ENCODE measurements around the gene ADCY4.
"Not testable (repeated sequence)": the region's sequence is repeated elsewhere in the genome, so short reads cannot be mapped to it uniquely, and the experiment has no call there.

ADCY4 gene

DNA sequence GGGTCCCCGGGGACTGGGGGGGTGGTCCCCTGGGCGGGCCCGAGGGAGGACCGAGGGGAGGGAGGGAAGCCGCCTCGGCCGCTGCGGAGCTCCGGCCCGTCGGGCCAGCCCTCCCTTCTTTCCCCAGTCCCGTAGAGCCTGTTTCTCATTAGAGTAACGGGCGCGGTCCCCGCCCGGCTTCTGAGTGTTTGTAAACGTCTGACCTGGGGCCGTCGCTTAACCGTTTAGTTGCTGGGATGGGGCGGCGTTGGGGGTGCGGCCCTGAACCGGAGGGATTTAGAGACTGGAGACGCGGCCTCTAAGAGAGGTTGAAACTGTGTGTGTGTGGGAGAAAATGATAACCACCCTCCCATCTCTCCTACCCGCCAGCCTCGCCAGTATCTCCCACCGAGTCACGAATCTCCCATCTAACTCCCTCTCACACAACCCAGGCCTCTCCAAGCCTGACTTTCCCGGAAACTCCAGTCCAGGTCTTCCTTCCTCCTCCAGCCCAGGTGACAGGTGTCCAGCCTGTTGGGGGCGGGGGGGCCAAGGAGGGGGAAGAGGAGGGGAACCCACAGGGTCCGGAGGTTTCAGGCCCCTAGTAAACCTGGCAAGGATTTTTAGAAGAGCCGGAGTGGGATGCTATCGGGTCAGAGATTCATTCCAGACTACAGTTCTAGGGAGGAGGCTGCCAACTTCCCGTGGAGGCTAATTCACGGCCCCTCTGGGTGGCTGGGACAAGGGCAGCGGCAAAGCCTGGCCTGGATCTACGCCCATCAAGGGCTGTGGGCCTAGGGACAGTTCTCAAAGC, 32.0 kb upstream of the ADCY4 start:
- DNase-seq (ENCODE audit: low spot score): peak; percentile 83

DNA sequence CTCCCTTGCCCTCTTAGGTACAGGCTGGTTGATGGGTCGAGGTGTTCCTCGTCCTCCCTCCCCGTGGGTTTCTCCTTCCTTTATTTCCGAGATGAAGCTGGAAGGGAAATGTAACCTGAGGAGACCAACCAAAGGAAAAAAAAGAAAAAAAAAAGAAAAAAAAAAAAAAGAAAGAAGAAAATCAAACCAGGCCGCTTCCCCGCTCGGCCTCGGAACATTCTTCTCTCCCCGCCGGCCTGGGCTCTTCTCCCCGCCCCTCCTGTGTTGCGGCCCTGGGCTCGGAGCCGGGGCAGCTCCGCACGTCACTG, 31.5 kb upstream of the ADCY4 start:
- no peak for DNase-seq (ENCODE audit: low spot score)

- DNase-seq (ENCODE audit: low spot score): peak; percentile 64
Measured at GRCh38 chr14:24365600-24366412, 30.9 kb upstream of the ADCY4 start.

DNA sequence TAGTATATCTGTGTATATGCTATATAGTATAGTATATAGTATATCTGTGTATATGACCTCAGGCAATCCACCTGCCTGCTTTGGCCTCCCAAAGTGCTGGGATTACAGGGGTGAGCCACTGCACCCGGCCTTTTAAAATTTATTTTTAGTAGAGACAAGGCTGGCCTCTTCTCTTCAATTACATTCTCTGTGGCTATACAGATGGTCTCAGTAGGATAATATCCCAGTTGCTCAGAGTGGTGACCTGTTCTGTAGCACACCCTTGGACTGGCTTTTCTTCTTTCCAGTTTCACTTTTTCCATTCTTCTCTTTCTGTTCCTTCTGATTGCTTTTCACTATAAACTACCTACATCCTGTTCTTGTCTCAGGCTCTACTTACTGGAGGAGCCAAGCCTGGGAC, 30.0 kb upstream of the ADCY4 start:
- DNase-seq (ENCODE audit: low spot score): no peak

DNA sequence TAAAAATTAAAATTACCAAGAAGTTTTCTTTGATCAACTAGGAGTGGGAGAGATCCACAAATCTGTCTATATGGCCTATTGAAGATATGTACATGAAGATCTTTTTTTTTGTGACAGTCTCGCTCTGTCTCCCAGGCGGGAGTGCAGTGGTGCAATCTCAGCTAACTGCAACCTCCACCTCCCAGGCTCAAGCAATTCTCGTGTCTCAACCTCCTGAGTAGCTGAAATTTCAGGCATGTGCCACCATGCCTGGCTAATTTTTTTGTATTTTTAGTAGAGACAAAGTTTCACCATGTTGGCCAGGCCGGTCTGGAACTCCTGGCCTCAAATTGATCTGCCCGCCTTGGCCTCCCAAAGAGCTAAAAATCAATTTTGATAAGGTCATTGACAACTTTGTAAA, 28.5 kb upstream of the ADCY4 start:
- no peak for DNase-seq (ENCODE audit: low spot score)

- DNase-seq (ENCODE audit: low spot score): no peak
Measured at GRCh38 chr14:24362241-24362960, 27.5 kb upstream of the ADCY4 start.

- DNase-seq (ENCODE audit: low spot score): no peak
Measured at GRCh38 chr14:24361326-24361725, 26.5 kb upstream of the ADCY4 start.

- DNase-seq (ENCODE audit: low spot score): no peak
Measured at GRCh38 chr14:24360281-24360680, 25.4 kb upstream of the ADCY4 start.

- no peak for DNase-seq (ENCODE audit: low spot score)
Measured at GRCh38 chr14:24356208-24356607, 21.3 kb upstream of the ADCY4 start.

DNA sequence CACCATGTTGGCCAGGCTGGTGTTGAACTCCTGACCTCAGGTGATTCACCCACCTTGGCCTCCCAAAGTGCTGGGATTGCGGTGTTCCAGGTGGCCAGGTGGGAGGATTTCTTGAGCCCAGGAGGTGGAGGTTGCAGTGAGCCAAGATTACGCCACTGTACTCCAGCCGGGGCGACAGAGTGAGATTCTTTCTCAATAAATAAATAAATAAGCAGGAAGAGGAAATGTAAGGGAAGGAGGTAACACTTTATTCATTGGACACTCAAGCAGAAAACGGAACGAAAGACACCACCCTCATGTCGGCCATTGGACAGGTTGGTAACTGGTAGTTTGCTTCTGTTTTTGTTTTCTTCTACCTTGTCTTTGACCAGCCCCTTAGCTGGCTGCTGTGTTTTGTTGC, 20.1 kb upstream of the ADCY4 start:
- DNase-seq (ENCODE audit: low spot score): no peak

DNA sequence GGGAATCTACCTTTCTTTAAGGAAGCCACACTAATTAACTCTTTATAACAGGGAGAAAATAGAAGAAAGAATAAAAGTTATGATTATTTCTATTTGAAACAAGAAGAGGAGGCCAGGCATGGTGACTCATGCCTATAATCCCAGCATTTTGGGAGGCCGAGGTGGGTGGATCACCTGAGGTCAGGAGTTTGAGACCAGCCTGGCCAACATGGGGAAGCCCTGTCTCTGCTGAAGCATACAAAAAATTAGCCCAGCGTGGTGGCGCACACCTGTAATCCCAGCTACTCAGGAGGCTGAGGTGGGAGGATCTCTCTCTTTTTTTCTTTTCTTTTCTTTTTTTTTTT, 19.6 kb upstream of the ADCY4 start:
- DNase-seq (ENCODE audit: low spot score): not testable (repeated sequence)

DNA sequence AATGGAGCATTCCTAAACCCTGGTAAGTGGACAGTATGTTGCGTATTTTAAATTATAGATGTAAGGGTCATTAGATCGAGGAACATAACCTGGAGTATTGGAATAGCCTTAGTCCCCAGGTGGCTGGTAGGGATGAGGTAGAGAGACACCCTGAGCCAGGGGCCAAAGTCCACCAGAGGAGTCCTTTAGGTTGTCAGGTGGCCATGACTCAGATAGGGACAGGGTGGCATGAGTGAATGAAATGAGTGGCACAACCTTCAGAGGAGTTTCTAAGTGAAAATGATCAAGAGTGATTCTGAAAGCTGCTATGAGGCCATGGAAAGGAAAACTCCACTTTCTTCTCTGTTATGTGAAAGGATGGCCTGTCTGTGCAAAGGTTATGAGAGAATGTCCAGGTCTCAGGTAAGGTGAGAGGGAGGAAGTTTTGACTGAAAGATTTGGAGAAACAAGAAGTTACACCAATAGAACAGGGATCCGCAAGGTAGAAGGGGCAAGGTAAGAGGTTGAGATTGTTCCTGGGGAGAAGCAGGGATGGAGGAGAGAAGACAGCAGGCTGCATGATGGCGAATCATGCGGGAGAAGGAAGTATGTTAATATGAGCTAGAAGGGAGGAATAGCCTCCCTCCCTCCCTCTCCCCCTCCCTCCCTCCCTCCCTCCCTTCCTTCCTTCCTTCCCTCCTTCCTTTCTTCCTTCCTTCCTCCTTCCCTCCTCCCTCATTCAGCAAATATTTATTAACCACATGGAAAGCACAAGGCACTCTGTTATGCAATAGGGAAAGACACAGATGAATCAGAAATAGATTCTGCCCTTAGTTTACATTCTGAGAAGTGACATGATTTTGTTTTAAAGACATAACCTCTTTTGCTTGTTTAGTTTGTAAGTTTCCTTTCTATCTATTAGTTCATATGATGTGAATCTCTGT, 18.9 kb upstream of the ADCY4 start:
- DNase-seq (ENCODE audit: low spot score): no peak

GRCh38 chr14:24351517-24351916, 16.6 kb upstream of the ADCY4 start:
- no peak for DNase-seq (ENCODE audit: low spot score)

- no peak for DNase-seq (ENCODE audit: low spot score)
Measured at GRCh38 chr14:24349742-24350141, 14.9 kb upstream of the ADCY4 start.

- DNase-seq (ENCODE audit: low spot score): no peak
Measured at GRCh38 chr14:24348186-24348585, 13.3 kb upstream of the ADCY4 start.

DNA sequence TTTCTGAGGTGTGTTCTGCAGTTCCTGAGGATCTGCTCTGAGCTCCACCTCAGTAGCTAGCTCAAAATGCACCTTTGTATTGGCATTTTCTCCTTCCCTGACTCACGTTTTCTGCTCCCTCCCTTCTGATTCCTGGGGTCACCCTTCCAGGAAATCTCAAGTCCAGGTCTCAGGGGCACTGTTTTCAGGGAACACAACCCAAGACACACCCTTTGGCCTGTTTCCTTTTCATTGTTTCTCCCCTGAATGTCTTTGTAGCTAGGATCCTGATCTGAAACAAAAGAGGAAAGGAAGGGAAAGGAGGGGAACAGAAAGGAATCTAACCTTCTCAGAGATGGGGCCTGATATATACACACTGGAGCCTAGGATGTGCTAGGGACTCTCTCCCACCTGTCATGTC, 12.3 kb upstream of the ADCY4 start:
- DNase-seq (ENCODE audit: low spot score): no peak

DNA sequence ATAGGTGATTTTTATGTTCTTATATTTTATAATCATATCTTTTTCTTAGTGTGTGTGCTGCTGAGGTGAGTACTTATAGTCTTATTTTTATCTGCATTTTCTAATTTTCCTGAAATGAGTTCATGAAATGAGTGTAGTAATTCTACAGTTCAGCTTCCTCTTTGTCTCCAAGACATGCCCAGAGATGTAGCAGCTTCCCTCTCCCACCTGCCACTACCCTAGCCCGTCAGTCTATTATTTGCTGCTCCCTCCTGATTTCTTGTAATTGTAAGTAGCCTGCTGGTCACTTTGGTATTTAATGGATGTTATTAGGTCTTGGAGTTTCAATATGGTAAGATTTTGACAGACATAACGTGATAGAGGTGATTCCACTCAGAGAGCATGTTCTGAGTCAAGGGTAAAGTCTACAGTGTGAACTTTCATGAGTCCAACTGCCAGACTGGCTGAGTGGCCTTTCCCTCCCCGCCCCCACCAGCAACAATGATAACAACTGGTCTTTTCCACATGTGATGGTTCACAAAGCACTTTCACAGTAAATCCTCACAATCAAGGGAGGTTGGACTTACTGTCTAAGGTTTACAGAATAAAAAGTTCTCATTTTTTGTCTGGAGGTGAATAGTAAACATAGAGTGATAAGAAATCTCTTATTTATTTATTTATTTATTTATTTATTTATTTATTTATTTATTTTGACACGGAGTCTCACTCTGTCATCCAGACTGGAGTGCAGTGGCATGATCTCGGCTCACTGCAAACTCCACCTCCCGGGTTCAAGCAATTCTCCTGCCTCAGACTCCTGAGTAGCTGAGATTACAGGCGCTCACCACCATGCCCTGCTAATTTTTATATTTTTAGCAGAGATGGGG, 9.2 kb upstream of the ADCY4 start:
- no peak for DNase-seq (ENCODE audit: low spot score)

GRCh38 chr14:24342889-24343288, 8.0 kb upstream of the ADCY4 start:
- DNase-seq (ENCODE audit: low spot score): no peak

- DNase-seq (ENCODE audit: low spot score): no peak
Measured at GRCh38 chr14:24340606-24341005, 5.7 kb upstream of the ADCY4 start.

GRCh38 chr14:24339284-24340151, 4.6 kb upstream of the ADCY4 start, which contains the start of gene RIPK3:
RIPK3 (minus strand) TSS chr14:24339991; CDS start chr14:24339826, 165 bp downstream.
- no peak for DNase-seq (ENCODE audit: low spot score)

Data from HuH-7 (cell line).